Measurements from ENCODE around the gene NUP93. TPM values are rescaled to one million over a fixed set of nuclear protein-coding genes. Genes with fewer than 3 reads are reported as not detected.

NUP93 gene
- total RNA-seq, 2 experiments from 2014 or later: 45.6 to 47.2 TPM

DNA sequence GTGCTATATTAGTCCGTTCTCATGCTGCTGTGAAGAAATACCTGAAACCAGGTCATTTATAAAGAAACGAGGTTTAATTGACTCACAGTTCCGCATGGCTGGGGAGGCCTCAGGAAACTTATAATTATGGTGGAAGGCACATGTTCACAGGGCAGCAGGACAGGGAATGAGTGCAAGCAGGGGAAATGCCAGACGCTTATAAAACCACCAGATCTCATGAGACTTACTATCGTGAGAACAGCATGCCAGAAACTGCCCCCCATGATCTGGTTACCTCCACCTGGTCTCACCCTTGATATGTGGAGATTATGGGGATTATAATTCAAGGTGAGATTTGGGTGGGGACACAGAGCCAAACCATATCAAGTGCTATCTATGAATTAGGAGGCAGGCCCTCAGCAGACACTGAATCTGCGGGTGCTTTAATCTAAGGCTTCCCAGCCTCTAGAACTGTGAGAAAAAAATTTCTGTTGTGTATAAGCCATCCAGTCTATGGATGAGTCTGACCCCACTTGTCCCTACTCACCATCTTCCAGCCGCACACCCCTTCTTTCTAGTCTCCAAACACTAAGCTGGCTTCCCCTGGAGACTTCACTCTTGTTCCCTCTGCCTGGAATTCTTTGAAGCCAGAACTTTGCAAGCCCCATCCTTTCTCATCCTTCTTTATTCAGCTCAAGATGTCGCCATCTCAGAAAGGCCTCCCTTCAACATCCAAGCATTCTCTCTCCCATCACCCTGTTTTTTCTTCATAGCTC lies 772 bp upstream of the NUP93 start:
- peak; percentile 2 for ATAC-seq (ENCODE audit: poor library complexity)
- intact Hi-C loops (cut with DNase I, micrococcal nuclease): loop anchor here (2.0 to 10.0 kb wide), 3 partner anchors 20 to 206 kb away; partner anchors contain the start of genes HERPUD1 (in 1 of the 2) and MT1X (in 1 of the 2)
- peak overlapping the region; percentile 99 for H3K4me3 ChIP-seq (ENCODE audit: low read length)
- POLR2A ChIA-PET: interaction anchor here (0.9 to 2.6 kb wide), 8 partner anchors 10 to 260 kb away, joined by 3 to 16 read pairs (median 4); partner anchors contain the start of genes BBS2, MT1X and NLRC5
- Mint-ChIP-seq H3K36me3 (ENCODE audit: low read depth) (peaks cover 11% of the 10 kb centered on the region), H3K27me3 (no peaks in the 10 kb centered on the region), H3K4me3 (no peak overlapping the region), H3K4me1 (ENCODE audit: low read depth) (peaks cover 34% of the 10 kb centered on the region), H3K9me3 (no peaks in the 10 kb centered on the region), H3K27ac (peak overlapping the region; percentile 93)
- H3K27ac ChIP-seq (ENCODE audit: low read depth in 1 of 2, low read length in 2 of 2): peak overlapping the region; percentile 44 to 57
- no peaks in the 10 kb centered on the region for H3K9me3 ChIP-seq (ENCODE audit: control insufficient read depth in 1 of 2, insufficient read depth in 1 of 2, low read length in 2 of 2)
- H3K4me1 ChIP-seq (ENCODE audit: insufficient read depth, low read length): peaks cover 26% of the 10 kb centered on the region
- peak in 1 of 14 experiments; percentile 12 for DNase-seq
- H3K36me3 ChIP-seq (ENCODE audit: insufficient read depth, low read length): no peaks in the 10 kb centered on the region
- CTCF ChIA-PET: no interaction called here
- TF ChIP-seq, protein P1, sequence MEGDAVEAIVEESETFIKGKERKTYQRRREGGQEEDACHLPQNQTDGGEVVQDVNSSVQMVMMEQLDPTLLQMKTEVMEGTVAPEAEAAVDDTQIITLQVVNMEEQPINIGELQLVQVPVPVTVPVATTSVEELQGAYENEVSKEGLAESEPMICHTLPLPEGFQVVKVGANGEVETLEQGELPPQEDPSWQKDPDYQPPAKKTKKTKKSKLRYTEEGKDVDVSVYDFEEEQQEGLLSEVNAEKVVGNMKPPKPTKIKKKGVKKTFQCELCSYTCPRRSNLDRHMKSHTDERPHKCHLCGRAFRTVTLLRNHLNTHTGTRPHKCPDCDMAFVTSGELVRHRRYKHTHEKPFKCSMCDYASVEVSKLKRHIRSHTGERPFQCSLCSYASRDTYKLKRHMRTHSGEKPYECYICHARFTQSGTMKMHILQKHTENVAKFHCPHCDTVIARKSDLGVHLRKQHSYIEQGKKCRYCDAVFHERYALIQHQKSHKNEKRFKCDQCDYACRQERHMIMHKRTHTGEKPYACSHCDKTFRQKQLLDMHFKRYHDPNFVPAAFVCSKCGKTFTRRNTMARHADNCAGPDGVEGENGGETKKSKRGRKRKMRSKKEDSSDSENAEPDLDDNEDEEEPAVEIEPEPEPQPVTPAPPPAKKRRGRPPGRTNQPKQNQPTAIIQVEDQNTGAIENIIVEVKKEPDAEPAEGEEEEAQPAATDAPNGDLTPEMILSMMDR (IDR thresholded peaks at IDR 0.05): no peak
- no peaks in the 10 kb centered on the region for H3K27me3 ChIP-seq (ENCODE audit: control insufficient read depth in 1 of 2, insufficient read depth in 2 of 2, low read length in 2 of 2)

DNA sequence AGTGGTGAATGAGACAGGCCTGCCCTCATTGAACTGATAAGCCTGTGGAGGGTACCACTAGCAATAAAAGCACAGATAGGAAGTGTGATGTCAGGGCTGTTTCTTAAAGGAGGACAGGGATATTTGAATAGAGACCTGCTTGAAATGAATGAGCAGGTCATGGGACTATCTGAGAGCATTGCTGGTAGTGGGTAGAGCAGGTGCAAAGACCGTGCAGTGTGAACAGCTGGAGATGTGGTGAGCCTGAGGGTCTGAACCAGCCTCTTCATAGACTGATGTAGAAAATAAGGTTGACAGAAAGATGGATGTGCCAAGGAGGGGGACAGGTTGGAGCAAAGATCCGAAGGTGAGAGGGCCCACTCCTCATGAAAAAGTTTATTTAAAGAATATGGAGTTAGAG lies 2.4 kb downstream of the NUP93 start:
- no peaks in the 10 kb centered on the region for H3K27me3 ChIP-seq (ENCODE audit: control insufficient read depth in 1 of 2, insufficient read depth in 2 of 2, low read length in 2 of 2)
- ATAC-seq (ENCODE audit: poor library complexity): no peak
- DNase-seq: no peak
- intact Hi-C loops (cut with DNase I, micrococcal nuclease): loop anchor here (5.0 to 10.0 kb wide), 3 partner anchors 280 to 532 kb away; partner anchors contain the start of genes NUDT21 (in 1 of the 2), OGFOD1 (in 1 of the 2), PSME3IP1 (in 1 of the 2) and RSPRY1 (in 1 of the 2)
- no peak overlapping the region for H3K4me3 ChIP-seq (ENCODE audit: low read length)
- ChIA-PET POLR2A (no interaction called here), CTCF (interaction anchor here (1.4 kb wide), 1 partner anchor 30 kb away, joined by 4 read pairs; no protein-coding TSS in a partner anchor)
- no peak overlapping the region for H3K4me3 Mint-ChIP-seq
- no peak overlapping the region for H3K27ac ChIP-seq (ENCODE audit: low read depth in 1 of 2, low read length in 2 of 2)
- H3K27ac Mint-ChIP-seq: no peak overlapping the region
- no peaks in the 10 kb centered on the region for H3K27me3 Mint-ChIP-seq
- H3K36me3 ChIP-seq (ENCODE audit: insufficient read depth, low read length): no peaks in the 10 kb centered on the region
- peaks cover 13% of the 10 kb centered on the region for H3K36me3 Mint-ChIP-seq (ENCODE audit: low read depth)
- H3K9me3 Mint-ChIP-seq: no peaks in the 10 kb centered on the region
- peaks cover 31% of the 10 kb centered on the region for H3K4me1 ChIP-seq (ENCODE audit: insufficient read depth, low read length)
- H3K4me1 Mint-ChIP-seq (ENCODE audit: low read depth): peaks cover 40% of the 10 kb centered on the region
- TF ChIP-seq, protein P1 (IDR thresholded peaks at IDR 0.05): no peak
- H3K9me3 ChIP-seq (ENCODE audit: control insufficient read depth in 1 of 2, insufficient read depth in 1 of 2, low read length in 2 of 2): no peaks in the 10 kb centered on the region

DNA sequence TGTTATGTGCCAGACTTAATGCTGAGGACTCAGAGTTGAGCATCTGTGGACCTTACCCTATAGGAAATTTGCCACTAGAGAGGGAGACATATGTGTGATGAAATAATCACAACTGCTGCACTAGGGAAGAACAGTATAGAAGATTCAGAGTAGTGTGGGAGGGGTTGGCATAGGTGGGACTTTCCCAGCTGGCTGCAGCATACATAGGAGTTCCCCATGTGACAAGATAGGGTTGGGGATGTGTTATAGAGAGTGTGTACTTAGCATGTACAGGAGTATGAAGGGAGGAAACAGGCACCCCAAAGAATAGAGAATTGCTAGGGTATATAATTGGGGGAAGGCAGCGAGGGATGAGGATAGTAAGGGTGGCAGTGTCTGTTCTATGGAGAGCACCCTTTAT lies 2.9 kb downstream of the NUP93 start:
- peaks cover 40% of the 10 kb centered on the region for H3K4me1 Mint-ChIP-seq (ENCODE audit: low read depth)
- DNase-seq (peak in 2 of 14 experiments; percentile 36 to 44), ATAC-seq (ENCODE audit: poor library complexity) (no peak)
- ChIA-PET CTCF (interaction anchor here (1.4 kb wide), 1 partner anchor 31 kb away, joined by 4 read pairs; no protein-coding TSS in a partner anchor), POLR2A (no interaction called here)
- H3K36me3 ChIP-seq (ENCODE audit: insufficient read depth, low read length): no peaks in the 10 kb centered on the region
- no peak overlapping the region for H3K27ac ChIP-seq (ENCODE audit: low read depth in 1 of 2, low read length in 2 of 2)
- no peak overlapping the region for H3K27ac Mint-ChIP-seq
- no peaks in the 10 kb centered on the region for H3K9me3 ChIP-seq (ENCODE audit: control insufficient read depth in 1 of 2, insufficient read depth in 1 of 2, low read length in 2 of 2)
- TF ChIP-seq, protein P1 (IDR thresholded peaks at IDR 0.05): no peak
- H3K36me3 Mint-ChIP-seq (ENCODE audit: low read depth): peaks cover 17% of the 10 kb centered on the region
- intact Hi-C loops (cut with DNase I, micrococcal nuclease): loop anchor here (5.0 to 10.0 kb wide), 3 partner anchors 281 to 532 kb away; partner anchors contain the start of genes NUDT21 (in 1 of the 2), OGFOD1 (in 1 of the 2), PSME3IP1 (in 1 of the 2) and RSPRY1 (in 1 of the 2)
- no peak overlapping the region for H3K4me3 ChIP-seq (ENCODE audit: low read length)
- H3K4me3 Mint-ChIP-seq: no peak overlapping the region
- H3K4me1 ChIP-seq (ENCODE audit: insufficient read depth, low read length): peaks cover 31% of the 10 kb centered on the region
- H3K27me3 ChIP-seq (ENCODE audit: control insufficient read depth in 1 of 2, insufficient read depth in 2 of 2, low read length in 2 of 2): no peaks in the 10 kb centered on the region
- no peaks in the 10 kb centered on the region for H3K27me3 Mint-ChIP-seq
- no peaks in the 10 kb centered on the region for H3K9me3 Mint-ChIP-seq

All from CD4-positive, alpha-beta T cell (primary cell).